HFF-Myc (cell line): Measurements from ENCODE around the gene ELMO1.

Experiments used
- DNase-seq: peaks from one replicate; pipeline ENCODE4 v3.0.0-alpha.2; 2011; ENCODE audit warnings: low read depth; ENCODE audit errors: extremely low read depth
- H3K4me3 ChIP-seq: replicated peaks from 2 replicates; pipeline ENCODE4 v1.5.1; 2011; ENCODE audit warnings: low read depth, mild to moderate bottlenecking, control low read depth, low read length
- TF ChIP-seq, protein P1 (sequence below): IDR thresholded peaks from 2 replicates; pipeline ENCODE4 v1.5.1; 2012; ENCODE audit warnings: mild to moderate bottlenecking, low read depth, low read length, control low read depth; ENCODE audit errors: missing control alignments

The ELMO1 gene

GRCh38 chr7:37442268-37442667, 6.4 kb downstream of the ELMO1 start:
- TF ChIP-seq, protein P1, sequence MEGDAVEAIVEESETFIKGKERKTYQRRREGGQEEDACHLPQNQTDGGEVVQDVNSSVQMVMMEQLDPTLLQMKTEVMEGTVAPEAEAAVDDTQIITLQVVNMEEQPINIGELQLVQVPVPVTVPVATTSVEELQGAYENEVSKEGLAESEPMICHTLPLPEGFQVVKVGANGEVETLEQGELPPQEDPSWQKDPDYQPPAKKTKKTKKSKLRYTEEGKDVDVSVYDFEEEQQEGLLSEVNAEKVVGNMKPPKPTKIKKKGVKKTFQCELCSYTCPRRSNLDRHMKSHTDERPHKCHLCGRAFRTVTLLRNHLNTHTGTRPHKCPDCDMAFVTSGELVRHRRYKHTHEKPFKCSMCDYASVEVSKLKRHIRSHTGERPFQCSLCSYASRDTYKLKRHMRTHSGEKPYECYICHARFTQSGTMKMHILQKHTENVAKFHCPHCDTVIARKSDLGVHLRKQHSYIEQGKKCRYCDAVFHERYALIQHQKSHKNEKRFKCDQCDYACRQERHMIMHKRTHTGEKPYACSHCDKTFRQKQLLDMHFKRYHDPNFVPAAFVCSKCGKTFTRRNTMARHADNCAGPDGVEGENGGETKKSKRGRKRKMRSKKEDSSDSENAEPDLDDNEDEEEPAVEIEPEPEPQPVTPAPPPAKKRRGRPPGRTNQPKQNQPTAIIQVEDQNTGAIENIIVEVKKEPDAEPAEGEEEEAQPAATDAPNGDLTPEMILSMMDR, result no peak
- DNase-seq, result no peak
- no peak overlapping the region for H3K4me3 ChIP-seq

GRCh38 chr7:37441816-37442215, 6.8 kb downstream of the ELMO1 start:
- no peak for DNase-seq
- TF ChIP-seq, protein P1, result no peak
- H3K4me3 ChIP-seq, result no peak overlapping the region

DNA sequence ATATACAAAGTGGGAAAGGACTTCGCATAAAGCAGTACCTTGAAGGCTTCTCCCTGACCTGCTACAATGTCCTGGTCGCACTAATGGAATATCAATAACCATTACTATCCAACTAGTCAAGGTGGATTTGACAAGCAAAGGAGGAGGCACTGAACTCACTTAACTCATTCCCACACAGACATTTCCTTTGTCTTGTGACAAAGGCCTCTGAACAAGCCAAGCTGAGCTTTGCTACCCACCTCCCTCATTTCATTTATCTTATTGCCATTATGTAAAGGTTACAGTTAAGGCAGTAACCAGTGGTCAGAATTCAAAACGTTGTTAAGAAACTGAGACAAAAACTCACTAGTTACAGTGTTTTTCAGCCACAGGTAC, 7.3 kb downstream of the ELMO1 start:
- TF ChIP-seq, protein P1, result no peak
- no peak overlapping the region for H3K4me3 ChIP-seq
- no peak for DNase-seq

DNA sequence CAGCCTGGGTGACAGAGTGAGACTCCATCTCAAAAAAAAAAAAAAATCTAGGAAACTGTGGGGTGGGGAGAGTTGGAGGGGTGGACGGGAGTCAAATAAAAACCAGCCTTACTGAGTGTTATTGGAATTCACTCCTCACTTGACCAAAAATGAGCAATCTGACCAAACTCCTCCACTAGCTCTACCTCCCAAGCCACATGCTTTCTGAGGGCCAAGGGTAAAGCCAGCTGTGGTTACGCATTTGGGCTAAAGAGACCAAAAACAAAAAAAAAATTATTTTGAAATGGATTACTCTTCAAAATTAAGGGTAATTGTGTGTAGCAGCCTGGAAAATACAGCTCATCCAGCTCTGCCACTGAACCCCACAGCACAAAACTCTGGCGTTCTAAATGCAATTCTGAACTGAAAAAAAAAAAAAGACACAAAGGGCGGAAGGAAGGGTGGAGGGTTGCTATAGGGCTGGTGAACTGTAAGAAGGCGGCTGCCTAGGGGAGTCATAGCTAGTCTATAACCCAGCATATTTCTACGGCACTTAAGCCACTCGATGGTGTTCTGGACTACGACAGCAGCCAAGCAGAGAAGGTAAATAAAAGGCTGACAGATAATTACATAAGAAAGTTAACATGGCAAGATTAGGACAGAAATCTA, 7.8 kb downstream of the ELMO1 start:
- no peak overlapping the region for H3K4me3 ChIP-seq
- no peak for DNase-seq
- TF ChIP-seq, protein P1, result no peak

DNA sequence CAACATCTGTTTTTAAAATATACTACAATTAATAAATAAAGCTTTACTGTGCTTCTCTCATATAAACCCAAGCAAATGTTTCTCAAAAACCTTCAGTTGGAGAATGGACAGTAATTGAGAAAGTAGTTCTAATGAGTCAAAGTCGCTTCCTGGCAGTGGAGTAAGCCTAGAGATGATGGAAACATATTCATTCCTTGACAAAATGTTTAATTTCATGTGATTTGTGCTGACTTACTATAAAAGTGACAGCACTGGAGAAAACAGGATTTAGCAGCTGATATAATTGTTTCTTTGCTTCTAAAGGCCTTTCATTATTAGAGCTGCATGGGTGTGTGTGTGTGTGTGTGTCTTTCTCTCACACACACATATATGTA, 9.0 kb downstream of the ELMO1 start:
- TF ChIP-seq, protein P1, result no peak
- no peak for DNase-seq
- H3K4me3 ChIP-seq, result no peak overlapping the region

DNA sequence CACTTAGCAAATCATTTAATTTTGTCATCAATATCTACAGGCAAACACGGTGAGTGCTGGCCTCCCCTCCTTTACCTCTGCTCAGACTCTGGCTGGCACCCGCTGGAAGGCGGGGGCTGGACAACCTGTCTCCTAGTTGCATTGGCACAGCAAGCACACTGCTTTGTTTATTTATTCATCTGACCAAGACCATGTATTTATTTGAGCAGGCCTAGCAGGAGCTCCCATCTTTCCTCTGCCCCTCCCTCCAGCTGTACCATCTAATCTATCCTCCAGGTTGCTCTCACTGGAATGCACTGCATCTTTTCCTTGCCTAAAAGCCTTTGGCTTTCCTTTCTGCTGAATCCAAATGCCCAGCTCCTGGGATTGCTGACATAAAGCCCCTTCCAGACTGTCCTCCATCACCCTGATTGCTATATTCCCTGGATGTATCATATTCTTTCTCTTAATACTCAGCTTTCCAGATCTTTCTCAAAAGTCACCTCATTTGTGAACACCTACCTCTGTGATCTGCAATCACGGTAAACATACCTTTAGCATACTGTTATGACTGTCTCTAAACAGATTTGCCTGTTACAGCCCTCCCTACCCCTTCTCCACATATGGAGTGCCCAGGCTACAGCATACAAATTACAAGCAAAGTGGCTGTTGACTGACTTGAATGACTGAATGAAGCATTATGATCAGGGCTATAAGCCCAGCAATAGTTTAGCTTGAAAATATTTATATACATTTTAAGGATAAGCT, 9.6 kb downstream of the ELMO1 start:
- no peak for DNase-seq
- H3K4me3 ChIP-seq, result no peak overlapping the region
- TF ChIP-seq, protein P1, result no peak
